HEK293 (cell line): ENCODE results near the gene BAIAP3.

Experiments used
- FEZF1 ChIP-seq: fragments of 450-650 bp; formaldehyde crosslinking; IDR thresholded peaks from 2 replicates; pipeline ENCODE4 v1.5.1; 2016; ENCODE audit warnings: missing biosample characterization, missing genetic modification characterization
- GLIS2 ChIP-seq: fragments of 450-650 bp; formaldehyde crosslinking; IDR thresholded peaks from 2 replicates; pipeline ENCODE4 v1.5.1; 2016; ENCODE audit warnings: missing biosample characterization, missing genetic modification characterization
- KLF10 ChIP-seq: fragments of 450-650 bp; IDR thresholded peaks from 2 replicates; pipeline ENCODE4 v1.5.1; 2018; ENCODE audit warnings: missing biosample characterization, mild to moderate bottlenecking, missing genetic modification characterization
- MEIS1 ChIP-seq: sonication (generic); formaldehyde crosslinking; IDR thresholded peaks from 2 replicates; pipeline ENCODE4 v1.8.1; 2022; ENCODE audit warnings: missing genetic modification reagents, mild to moderate bottlenecking, borderline replicate concordance
- ZBTB48 ChIP-seq: fragments of 450-650 bp; formaldehyde crosslinking; IDR thresholded peaks from 2 replicates; pipeline ENCODE4 v1.5.1; 2016; ENCODE audit warnings: missing biosample characterization, missing genetic modification characterization
- ZFP69B ChIP-seq: fragments of 450-650 bp; formaldehyde crosslinking; IDR thresholded peaks from 2 replicates; pipeline ENCODE4 v1.5.1; 2016; ENCODE audit warnings: missing biosample characterization, missing genetic modification characterization
- ZNF239 ChIP-seq: fragments of 450-650 bp; formaldehyde crosslinking; IDR thresholded peaks from 2 replicates; pipeline ENCODE4 v1.5.1; 2016; ENCODE audit warnings: missing biosample characterization, missing genetic modification characterization
- ZNF335 ChIP-seq: fragments of 450-650 bp; formaldehyde crosslinking; conservative IDR thresholded peaks from 2 replicates; pipeline ENCODE4 v1.5.1; 2016; ENCODE audit warnings: missing biosample characterization, missing genetic modification characterization
- ZNF366 ChIP-seq: fragments of 450-650 bp; formaldehyde crosslinking; conservative IDR thresholded peaks from 2 replicates; pipeline ENCODE4 v1.5.1; 2016; ENCODE audit warnings: missing biosample characterization, missing genetic modification characterization
- ZNF426 ChIP-seq: fragments of 450-650 bp; formaldehyde crosslinking; IDR thresholded peaks from 2 replicates; pipeline ENCODE4 v1.5.1; 2017; ENCODE audit warnings: missing biosample characterization, missing genetic modification characterization, mild to moderate bottlenecking, inconsistent platforms, moderate library complexity
- ZNF585B ChIP-seq: fragments of 450-650 bp; formaldehyde crosslinking; IDR thresholded peaks from 2 replicates; pipeline ENCODE4 v1.5.1; 2016; ENCODE audit warnings: missing biosample characterization, missing genetic modification characterization
- ZNF610 ChIP-seq: fragments of 450-650 bp; formaldehyde crosslinking; IDR thresholded peaks from 2 replicates; pipeline ENCODE4 v1.5.1; 2016; ENCODE audit warnings: missing biosample characterization, missing genetic modification characterization, borderline replicate concordance
- ZNF629 ChIP-seq: fragments of 450-650 bp; formaldehyde crosslinking; IDR thresholded peaks from 2 replicates; pipeline ENCODE4 v1.5.1; 2017; ENCODE audit warnings: missing biosample characterization, missing genetic modification characterization
- TF ChIP-seq, protein P1 (sequence below): fragments of 450-650 bp; formaldehyde crosslinking; IDR thresholded peaks from 2 replicates; pipeline ENCODE4 v1.5.1; 2016; ENCODE audit warnings: missing biosample characterization, missing genetic modification characterization
- TF ChIP-seq, protein P2 (sequence below): fragments of 450-650 bp; formaldehyde crosslinking; IDR thresholded peaks from 2 replicates; pipeline ENCODE4 v1.5.1; 2016; ENCODE audit warnings: missing biosample characterization, missing genetic modification characterization
- TF ChIP-seq, protein P3 (sequence below): fragments of 450-650 bp; formaldehyde crosslinking; IDR thresholded peaks from 2 replicates; pipeline ENCODE4 v1.5.1; 2016; ENCODE audit warnings: missing biosample characterization, missing genetic modification characterization
- TF ChIP-seq, protein P4 (sequence below): fragments of 450-650 bp; formaldehyde crosslinking; IDR thresholded peaks from 2 replicates; pipeline ENCODE4 v1.5.1; 2016; ENCODE audit warnings: missing biosample characterization, missing genetic modification characterization
- TF ChIP-seq, protein P5 (sequence below): fragments of 450-650 bp; formaldehyde crosslinking; IDR thresholded peaks from 2 replicates; pipeline ENCODE4 v1.5.1; 2016; ENCODE audit warnings: missing biosample characterization, missing genetic modification characterization
- TF ChIP-seq, protein P6 (sequence below): fragments of 450-650 bp; formaldehyde crosslinking; IDR thresholded peaks from 2 replicates; pipeline ENCODE4 v1.5.1; 2016; ENCODE audit warnings: missing biosample characterization, missing genetic modification characterization, borderline replicate concordance

The BAIAP3 gene

DNA sequence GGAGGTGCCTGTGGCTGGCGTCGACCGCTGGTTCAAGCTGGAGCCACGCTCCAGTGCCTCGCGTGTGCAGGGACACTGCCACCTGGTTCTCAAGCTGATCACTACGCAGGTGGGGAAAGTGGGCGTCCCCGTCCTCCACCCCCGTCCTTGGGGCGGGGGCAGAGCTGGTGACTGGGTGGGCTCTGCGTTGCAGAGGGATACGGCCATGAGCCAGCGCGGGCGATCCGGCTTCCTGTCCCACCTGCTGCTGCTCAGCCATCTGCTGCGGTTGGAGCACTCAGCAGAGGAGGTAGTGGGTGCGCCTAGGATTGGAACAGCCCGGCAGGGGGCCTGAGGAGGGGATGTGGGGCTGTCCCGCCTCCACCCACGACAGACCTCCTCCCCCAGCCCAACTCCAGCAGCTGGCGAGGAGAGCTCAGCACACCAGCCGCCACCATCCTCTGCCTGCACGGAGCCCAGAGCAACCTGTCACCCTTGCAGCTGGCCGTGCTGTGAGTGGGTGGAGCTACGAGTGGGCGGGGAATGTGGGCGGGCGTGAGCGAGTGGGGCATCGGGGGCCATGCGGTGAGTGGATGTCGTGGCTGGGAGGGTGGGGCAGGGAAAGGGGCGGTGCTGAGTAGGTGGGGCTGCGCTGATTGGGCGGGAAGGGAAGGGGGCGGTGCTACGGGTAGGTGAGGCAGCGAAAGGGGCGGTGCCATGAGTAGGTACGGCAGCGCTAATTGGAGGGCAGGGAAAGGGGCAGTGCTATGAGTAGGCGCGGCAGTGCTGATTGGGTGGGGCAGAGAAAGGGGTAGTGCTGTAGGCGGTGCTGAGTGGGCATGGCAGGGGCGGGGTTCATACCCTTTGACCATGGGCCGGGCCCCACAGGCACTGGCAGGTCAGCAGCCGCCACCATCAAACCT is 9.3 kb downstream of the BAIAP3 start (continued):
- TF ChIP-seq, protein P1, sequence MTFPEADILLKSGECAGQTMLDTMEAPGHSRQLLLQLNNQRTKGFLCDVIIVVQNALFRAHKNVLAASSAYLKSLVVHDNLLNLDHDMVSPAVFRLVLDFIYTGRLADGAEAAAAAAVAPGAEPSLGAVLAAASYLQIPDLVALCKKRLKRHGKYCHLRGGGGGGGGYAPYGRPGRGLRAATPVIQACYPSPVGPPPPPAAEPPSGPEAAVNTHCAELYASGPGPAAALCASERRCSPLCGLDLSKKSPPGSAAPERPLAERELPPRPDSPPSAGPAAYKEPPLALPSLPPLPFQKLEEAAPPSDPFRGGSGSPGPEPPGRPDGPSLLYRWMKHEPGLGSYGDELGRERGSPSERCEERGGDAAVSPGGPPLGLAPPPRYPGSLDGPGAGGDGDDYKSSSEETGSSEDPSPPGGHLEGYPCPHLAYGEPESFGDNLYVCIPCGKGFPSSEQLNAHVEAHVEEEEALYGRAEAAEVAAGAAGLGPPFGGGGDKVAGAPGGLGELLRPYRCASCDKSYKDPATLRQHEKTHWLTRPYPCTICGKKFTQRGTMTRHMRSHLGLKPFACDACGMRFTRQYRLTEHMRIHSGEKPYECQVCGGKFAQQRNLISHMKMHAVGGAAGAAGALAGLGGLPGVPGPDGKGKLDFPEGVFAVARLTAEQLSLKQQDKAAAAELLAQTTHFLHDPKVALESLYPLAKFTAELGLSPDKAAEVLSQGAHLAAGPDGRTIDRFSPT (tag by site-specific recombination): peak; percentile 78
- TF ChIP-seq FEZF1 (no peak), ZNF610 (tag by site-specific recombination) (no peak), ZNF426 (tag by site-specific recombination) (no peak), ZFP69B (tag by site-specific recombination) (peak; percentile 98), GLIS2 (tag by site-specific recombination) (peak; percentile 71), ZNF585B (tag by site-specific recombination) (no peak), ZNF366 (no peak), KLF10 (tag by site-specific recombination) (peak; percentile 96), ZBTB48 (no peak), ZNF239 (no peak), MEIS1 (CRISPR knock-in tag) (no peak), ZNF335 (tag by site-specific recombination) (0 out of 2 replicates have a peak, but pooled peaks have one; percentile 16), ZNF629 (0 out of 2 replicates have a peak, but pooled peaks have one; percentile 10)
- TF ChIP-seq, protein P2, sequence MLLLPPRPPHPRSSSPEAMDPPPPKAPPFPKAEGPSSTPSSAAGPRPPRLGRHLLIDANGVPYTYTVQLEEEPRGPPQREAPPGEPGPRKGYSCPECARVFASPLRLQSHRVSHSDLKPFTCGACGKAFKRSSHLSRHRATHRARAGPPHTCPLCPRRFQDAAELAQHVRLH (tag by site-specific recombination): peak; percentile 83; the same call in 1 of the 2 replicates
- TF ChIP-seq, protein P3, sequence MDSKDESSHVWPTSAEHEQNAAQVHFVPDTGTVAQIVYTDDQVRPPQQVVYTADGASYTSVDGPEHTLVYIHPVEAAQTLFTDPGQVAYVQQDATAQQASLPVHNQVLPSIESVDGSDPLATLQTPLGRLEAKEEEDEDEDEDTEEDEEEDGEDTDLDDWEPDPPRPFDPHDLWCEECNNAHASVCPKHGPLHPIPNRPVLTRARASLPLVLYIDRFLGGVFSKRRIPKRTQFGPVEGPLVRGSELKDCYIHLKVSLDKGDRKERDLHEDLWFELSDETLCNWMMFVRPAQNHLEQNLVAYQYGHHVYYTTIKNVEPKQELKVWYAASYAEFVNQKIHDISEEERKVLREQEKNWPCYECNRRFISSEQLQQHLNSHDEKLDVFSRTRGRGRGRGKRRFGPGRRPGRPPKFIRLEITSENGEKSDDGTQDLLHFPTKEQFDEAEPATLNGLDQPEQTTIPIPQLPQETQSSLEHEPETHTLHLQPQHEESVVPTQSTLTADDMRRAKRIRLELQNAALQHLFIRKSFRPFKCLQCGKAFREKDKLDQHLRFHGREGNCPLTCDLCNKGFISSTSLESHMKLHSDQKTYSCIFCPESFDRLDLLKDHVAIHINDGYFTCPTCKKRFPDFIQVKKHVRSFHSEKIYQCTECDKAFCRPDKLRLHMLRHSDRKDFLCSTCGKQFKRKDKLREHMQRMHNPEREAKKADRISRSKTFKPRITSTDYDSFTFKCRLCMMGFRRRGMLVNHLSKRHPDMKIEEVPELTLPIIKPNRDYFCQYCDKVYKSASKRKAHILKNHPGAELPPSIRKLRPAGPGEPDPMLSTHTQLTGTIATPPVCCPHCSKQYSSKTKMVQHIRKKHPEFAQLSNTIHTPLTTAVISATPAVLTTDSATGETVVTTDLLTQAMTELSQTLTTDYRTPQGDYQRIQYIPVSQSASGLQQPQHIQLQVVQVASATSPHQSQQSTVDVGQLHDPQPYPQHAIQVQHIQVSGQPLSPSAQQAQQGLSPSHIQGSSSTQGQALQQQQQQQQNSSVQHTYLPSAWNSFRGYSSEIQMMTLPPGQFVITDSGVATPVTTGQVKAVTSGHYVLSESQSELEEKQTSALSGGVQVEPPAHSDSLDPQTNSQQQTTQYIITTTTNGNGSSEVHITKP (tag by site-specific recombination): peak; percentile 77
- TF ChIP-seq, protein P4, sequence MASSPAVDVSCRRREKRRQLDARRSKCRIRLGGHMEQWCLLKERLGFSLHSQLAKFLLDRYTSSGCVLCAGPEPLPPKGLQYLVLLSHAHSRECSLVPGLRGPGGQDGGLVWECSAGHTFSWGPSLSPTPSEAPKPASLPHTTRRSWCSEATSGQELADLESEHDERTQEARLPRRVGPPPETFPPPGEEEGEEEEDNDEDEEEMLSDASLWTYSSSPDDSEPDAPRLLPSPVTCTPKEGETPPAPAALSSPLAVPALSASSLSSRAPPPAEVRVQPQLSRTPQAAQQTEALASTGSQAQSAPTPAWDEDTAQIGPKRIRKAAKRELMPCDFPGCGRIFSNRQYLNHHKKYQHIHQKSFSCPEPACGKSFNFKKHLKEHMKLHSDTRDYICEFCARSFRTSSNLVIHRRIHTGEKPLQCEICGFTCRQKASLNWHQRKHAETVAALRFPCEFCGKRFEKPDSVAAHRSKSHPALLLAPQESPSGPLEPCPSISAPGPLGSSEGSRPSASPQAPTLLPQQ (tag by site-specific recombination): peak; percentile 97
- TF ChIP-seq, protein P5, sequence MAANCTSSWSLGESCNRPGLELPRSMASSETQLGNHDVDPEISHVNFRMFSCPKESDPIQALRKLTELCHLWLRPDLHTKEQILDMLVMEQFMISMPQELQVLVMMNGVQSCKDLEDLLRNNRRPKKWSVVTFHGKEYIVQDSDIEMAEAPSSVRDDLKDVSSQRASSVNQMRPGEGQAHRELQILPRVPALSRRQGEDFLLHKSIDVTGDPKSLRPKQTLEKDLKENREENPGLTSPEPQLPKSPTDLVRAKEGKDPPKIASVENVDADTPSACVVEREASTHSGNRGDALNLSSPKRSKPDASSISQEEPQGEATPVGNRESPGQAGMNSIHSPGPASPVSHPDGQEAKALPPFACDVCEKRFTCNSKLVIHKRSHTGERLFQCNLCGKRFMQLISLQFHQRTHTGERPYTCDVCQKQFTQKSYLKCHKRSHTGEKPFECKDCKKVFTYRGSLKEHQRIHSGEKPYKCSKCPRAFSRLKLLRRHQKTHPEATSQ (tag by site-specific recombination): no peak
- TF ChIP-seq, protein P6, sequence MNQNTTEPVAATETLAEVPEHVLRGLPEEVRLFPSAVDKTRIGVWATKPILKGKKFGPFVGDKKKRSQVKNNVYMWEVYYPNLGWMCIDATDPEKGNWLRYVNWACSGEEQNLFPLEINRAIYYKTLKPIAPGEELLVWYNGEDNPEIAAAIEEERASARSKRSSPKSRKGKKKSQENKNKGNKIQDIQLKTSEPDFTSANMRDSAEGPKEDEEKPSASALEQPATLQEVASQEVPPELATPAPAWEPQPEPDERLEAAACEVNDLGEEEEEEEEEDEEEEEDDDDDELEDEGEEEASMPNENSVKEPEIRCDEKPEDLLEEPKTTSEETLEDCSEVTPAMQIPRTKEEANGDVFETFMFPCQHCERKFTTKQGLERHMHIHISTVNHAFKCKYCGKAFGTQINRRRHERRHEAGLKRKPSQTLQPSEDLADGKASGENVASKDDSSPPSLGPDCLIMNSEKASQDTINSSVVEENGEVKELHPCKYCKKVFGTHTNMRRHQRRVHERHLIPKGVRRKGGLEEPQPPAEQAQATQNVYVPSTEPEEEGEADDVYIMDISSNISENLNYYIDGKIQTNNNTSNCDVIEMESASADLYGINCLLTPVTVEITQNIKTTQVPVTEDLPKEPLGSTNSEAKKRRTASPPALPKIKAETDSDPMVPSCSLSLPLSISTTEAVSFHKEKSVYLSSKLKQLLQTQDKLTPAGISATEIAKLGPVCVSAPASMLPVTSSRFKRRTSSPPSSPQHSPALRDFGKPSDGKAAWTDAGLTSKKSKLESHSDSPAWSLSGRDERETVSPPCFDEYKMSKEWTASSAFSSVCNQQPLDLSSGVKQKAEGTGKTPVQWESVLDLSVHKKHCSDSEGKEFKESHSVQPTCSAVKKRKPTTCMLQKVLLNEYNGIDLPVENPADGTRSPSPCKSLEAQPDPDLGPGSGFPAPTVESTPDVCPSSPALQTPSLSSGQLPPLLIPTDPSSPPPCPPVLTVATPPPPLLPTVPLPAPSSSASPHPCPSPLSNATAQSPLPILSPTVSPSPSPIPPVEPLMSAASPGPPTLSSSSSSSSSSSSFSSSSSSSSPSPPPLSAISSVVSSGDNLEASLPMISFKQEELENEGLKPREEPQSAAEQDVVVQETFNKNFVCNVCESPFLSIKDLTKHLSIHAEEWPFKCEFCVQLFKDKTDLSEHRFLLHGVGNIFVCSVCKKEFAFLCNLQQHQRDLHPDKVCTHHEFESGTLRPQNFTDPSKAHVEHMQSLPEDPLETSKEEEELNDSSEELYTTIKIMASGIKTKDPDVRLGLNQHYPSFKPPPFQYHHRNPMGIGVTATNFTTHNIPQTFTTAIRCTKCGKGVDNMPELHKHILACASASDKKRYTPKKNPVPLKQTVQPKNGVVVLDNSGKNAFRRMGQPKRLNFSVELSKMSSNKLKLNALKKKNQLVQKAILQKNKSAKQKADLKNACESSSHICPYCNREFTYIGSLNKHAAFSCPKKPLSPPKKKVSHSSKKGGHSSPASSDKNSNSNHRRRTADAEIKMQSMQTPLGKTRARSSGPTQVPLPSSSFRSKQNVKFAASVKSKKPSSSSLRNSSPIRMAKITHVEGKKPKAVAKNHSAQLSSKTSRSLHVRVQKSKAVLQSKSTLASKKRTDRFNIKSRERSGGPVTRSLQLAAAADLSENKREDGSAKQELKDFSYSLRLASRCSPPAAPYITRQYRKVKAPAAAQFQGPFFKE (tag by site-specific recombination): no peak
